Measurements from ENCODE around the gene HAO1.
"Not testable (repeated sequence)": the region's sequence is repeated elsewhere in the genome, so short reads cannot be mapped to it uniquely, and the experiment has no call there.

HAO1 gene

GRCh38 chr20:7940341-7940740 is at the start of gene HAO1:
HAO1 (minus strand) TSS chr20:7940458; CDS start chr20:7940422, 36 bp downstream.
- no peak for DNase-seq

DNA sequence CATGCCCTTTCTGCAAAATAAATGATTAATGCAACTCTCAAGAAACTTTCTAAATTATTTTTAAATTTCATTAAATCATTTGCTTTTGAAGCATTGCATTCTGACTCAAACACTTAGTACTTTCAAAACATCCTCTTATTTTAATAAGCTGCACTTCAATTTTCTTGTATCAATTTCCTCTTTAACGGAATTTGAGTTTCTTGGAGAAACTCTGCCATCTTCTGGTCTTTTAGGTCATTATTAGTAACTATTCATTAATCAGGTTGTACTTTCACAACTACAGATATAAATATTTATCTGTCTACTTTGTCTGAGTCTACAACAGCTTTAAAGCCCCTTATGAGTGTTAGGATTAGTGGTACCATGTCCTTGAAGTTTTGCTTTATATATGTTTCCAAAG is 49.1 kb upstream of the HAO1 start:
- no peak for DNase-seq

DNA sequence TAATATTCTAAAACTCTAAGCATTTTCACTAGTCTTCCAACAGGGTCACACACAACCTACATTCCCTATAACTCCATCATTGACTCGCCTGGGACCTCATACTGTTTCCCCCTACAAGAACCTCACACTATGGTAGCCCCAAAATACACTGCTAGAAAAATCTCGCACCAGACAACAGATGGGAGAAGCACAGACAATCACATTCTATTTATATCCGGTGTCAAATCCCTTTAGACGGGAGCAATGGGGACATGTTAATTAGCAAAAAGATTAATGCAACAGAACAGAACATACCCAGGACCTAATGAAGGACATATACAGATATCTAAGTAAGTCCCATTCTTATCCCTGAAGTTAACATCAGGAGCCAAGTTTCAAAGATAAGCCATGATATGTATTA is 45.7 kb upstream of the HAO1 start:
- no peak for DNase-seq

GRCh38 chr20:7984192-7984591 is 43.9 kb upstream of the HAO1 start:
- no peak for DNase-seq

DNA sequence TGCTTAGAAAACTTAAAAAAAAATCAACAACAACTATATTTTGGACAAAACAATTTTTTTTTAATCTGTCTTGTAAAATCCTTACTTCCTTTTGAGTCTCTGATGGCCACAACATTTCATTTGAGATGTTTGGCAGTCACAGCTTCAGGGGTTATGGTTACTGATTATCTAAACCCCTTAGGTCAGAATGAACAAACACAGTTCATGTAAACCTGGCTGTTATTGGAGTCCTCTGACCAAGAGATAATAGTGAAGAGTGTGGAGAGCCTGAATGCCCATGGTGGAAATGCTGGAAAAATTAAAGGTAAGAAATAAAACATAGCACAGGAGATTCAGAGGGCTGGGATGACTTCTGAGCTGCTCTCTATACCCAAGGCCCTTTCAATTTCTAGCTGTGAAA is 41.1 kb upstream of the HAO1 start:
- DNase-seq = no peak

- DNase-seq = no peak
These were observed 40.2 kb upstream of the HAO1 start for GRCh38 chr20:7980332-7981046.

DNA sequence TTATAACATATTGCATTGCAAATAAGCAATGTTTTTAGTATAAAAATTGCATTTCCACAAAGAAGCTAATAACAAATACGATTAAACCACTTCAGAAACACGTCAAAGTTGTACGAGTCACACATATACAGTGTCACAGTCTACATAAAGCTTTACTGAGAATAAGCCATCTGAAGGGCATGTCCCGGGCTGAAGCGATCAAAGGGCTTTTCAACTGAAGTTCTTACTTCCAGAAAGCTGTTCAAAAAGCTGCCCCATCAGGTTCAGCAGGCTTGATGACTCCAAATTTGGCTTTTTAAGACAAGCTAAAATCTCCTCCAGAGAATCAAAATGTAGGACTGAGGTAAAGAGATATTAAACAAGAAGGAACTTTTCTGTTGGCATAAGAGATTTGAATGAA is 37.5 kb upstream of the HAO1 start:
- DNase-seq = no peak

GRCh38 chr20:7975851-7976414 is 35.7 kb upstream of the HAO1 start:
- DNase-seq = no peak

DNA sequence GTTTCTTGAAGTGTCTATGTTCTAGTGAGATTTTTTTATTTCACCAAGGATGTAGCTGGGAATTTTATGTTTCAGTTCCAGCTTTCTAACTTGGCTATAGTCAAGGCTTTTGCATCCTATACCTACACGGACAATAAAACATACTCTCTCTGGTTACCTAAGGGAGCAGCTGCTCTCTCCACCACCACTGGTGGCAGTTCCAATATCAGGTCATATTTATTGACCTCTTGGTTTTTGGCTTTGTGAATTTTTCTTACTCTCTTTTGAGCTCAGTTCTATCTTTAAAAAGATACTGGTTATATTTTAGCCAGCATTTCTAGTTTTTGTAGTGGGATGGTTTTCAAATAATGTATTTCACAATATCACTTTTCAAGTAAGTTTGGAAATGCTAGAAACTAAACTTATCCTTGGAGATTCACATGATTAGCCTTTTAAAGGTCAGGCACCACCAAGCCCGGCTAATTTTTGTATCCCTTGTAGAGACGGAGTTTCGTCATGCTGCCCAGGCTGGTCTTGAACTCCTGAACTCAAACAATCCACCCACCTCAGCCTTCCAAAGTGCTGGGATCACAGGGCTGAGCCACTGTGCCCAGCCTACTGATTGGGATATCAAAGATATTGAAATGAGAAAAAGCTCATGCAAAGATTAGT is 34.7 kb upstream of the HAO1 start:
- DNase-seq = no peak

DNA sequence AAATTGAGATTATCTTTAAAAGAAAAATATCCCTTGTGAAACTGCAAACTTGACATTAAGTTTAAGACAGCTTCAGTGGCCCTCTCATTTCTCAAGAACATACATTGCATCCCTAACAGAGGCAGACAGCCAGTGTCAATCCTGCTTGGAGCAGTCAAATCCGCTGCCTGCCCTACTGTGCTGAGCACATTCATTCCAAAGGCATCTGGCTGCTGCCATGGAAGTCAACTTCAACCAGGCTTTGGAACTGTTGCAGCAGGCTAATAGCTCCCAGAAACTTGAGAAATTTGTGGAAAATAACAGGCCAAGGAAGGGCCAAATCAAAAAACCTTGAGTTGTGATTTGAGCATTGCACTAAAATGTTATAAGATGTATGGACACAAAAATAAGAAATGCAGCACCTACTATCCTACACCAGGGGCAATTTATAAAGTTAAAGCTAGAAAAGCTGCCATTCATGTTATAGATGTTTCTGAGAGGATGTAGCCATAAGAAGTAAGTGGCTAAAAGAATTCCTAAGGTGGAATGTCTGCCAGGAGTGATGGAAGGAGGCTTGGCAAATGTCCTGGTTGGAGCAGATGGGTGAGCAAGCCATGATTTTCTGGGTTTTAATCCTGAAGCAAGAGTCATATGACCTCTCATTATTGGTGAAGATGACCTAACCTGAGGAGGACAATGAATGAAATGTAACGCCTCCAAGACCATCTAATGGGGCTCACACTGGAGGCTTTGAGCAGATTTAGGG is 31.4 kb upstream of the HAO1 start:
- DNase-seq = no peak

- no peak for DNase-seq
These were observed 27.1 kb upstream of the HAO1 start for GRCh38 chr20:7967199-7967844.

GRCh38 chr20:7966176-7966575 is 25.9 kb upstream of the HAO1 start:
- DNase-seq = no peak

DNA sequence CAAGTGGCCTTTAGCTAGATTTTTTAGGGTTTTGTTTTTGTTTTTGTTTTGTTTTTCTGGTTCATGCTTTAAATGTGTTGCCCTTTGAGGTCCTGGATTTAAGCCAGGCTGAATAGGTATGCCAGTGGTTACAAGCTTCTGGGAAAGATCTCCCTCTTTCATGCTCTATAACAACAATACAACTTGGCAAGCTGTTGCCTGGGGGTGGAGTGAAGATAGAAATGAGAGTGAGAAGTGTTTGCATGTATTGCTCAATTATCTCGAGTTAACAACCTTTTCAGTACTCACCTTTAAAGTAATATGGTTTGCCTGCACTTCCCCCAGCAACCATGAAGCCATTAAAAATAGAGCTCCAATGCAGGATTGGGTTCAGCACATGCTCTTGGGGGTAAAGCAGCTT is 19.2 kb upstream of the HAO1 start:
- no peak for DNase-seq

GRCh38 chr20:7956561-7956960 is 16.3 kb upstream of the HAO1 start:
- not testable (repeated sequence) for DNase-seq

- no peak for DNase-seq
These were observed 10.1 kb upstream of the HAO1 start for GRCh38 chr20:7950387-7950786.

- no peak for DNase-seq
These were observed 3.6 kb upstream of the HAO1 start for GRCh38 chr20:7943891-7944290.

GRCh38 chr20:7939663-7940062 is 595 bp downstream of the HAO1 start:
- DNase-seq = no peak

GRCh38 chr20:7938058-7938457 is 2.2 kb downstream of the HAO1 start:
- no peak for DNase-seq

GRCh38 chr20:7937328-7937727 is 2.9 kb downstream of the HAO1 start:
- no peak for DNase-seq

DNA sequence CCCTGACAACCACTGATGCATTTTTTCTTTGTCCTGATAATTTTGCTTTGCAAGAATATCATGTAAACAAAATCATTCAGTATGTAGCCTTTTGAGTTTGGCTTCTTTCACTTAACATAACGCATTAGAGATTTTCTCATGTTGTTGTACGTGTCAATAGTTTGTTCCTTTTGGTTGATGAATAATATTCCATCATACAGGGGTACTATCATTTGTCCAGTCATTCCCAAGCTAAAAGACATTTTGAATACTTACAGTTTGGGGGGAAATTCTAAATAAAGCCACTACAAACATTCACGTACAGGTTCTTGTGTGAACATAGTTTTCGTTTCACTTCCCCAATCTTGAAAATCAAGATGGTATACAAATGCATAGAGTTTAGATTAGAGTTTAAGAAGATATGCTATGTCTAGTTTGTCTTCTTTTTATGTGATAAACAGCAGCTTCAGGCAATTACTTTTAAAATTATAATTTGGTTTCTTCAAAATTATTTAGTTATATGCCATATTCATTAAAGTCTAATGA is 5.2 kb downstream of the HAO1 start:
- no peak for DNase-seq

DNA sequence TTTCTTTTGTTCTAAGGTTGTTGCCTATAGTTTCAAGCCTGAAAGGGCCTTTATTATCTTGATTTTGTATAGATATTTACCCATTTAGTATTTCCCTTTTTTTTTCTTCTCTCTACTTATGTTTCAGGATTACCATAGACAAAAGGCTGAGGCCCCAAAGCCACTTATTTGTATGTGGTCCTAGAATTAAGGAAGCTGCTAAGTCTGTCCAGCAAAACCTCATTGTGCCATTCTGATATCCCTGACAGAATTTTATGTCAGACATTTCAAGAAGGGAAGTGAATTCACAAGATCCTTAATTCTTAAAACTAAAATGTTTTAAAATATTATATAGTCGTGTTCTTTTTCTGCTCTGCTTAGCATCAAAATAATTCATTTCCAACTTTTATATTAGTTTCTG is 6.9 kb downstream of the HAO1 start:
- DNase-seq = no peak

GRCh38 chr20:7930343-7930742 is 9.9 kb downstream of the HAO1 start:
- DNase-seq = no peak

DNA sequence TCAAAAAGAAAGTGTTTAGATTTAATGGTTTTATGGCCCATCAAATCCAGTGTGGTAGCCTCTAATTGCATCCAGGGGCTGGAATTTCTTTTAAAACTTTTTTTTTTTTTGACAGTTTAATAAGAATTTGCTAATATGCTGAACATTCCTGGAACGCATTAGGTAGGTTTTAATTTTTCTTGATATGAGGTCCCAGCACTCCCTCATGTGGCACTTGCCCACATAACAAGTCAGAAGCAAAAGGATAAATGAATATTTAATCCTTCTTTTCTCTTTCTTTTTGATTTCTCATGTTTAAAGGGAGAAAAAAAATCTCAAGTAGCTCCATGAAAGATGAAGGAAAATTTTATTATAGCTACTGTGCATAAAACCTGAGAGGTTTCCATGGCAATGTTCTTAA is 13.5 kb downstream of the HAO1 start:
- DNase-seq = no peak

All from NCI-H1436 treated with DMSO at 0.1 percent for 48 hours (cell line).